Thoracic aorta (tissue), 2 donors: Measurements from ENCODE around the gene PHOX2A. TPM values are rescaled to one million over a fixed set of nuclear protein-coding genes. Genes with fewer than 3 reads are reported as not detected.

Source experiments
- ATAC-seq: fragments of 150-250 bp; one replicate; pipeline ENCODE4 v1.8.0; 2017; ENCODE audit warnings: low read depth; ENCODE audit not compliant: insufficient number of reproducible peaks, low FRiP score
- DNase-seq: peaks from one replicate; pipeline ENCODE4 v3.0.0-alpha.2; 2020; ENCODE audit warnings: low spot score
- H3K27ac ChIP-seq, 2 donors: fragments of 200-600 bp; sonication (generic); 1 replicate in 1 of 2; 2 replicates in 1 of 2; pipeline ENCODE4 v1.5.1; 2016; ENCODE audit warnings: mild to moderate bottlenecking in 2 of 2, moderate library complexity in 2 of 2
- H3K27me3 ChIP-seq: fragments of 200-600 bp; sonication (generic); replicated peaks from 2 replicates; pipeline ENCODE4 v1.6.0; 2016; ENCODE audit warnings: mild to moderate bottlenecking; ENCODE audit not compliant: insufficient read depth
- H3K36me3 ChIP-seq: fragments of 200-600 bp; sonication (generic); one replicate; pipeline ENCODE4 v1.5.1; 2016
- H3K4me1 ChIP-seq, 2 donors: fragments of 200-600 bp; sonication (generic); 1 replicate in 1 of 2; 2 replicates in 1 of 2; pipeline versions ENCODE4 v1.5.1 to v1.6.0; 2016; ENCODE audit warnings: low read depth in 2 of 2, mild to moderate bottlenecking in 1 of 2; ENCODE audit not compliant: control insufficient read depth in 1 of 2
- H3K4me3 ChIP-seq: fragments of 200-600 bp; sonication (generic); 2 replicates; pipeline ENCODE4 v1.5.1; 2016; ENCODE audit warnings: mild to moderate bottlenecking
- H3K9me3 ChIP-seq: fragments of 200-600 bp; sonication (generic); 2 replicates; pipeline ENCODE4 v1.5.1; 2016
- CTCF ChIP-seq: fragments of 200-600 bp; sonication (generic); IDR thresholded peaks from one replicate; pipeline ENCODE4 v1.5.1; 2019; ENCODE audit warnings: antibody characterized with exemption
- total RNA-seq, 2 donors: library from RNA; depleted of rRNA; stranded (reverse); fragments of >200 nt; gene quantifications; one replicate each; pipeline versions ENCODE4 v1.1.0 to v1.2.3, GENCODE V29; 2016

The PHOX2A gene
- total RNA-seq, 2 donors from 2014 or later: not detected

GRCh38 chr11:72189455-72190250 lies 54.3 kb downstream of the PHOX2A start:
- H3K27me3 ChIP-seq: no peaks in the 10 kb centered on the region
- H3K27ac ChIP-seq: no peak overlapping the region
- no peak for TF ChIP-seq CTCF
- no peaks in the 10 kb centered on the region for H3K4me1 ChIP-seq
- ATAC-seq (no peak), DNase-seq (no peak)
- H3K9me3 ChIP-seq: no peaks in the 10 kb centered on the region
- H3K4me3 ChIP-seq: no peak overlapping the region
- H3K36me3 ChIP-seq: no peaks in the 10 kb centered on the region

Other genes with a start within 250 kb of the PHOX2A start
- gene IL18BP, start 245.3 kb downstream of the PHOX2A start, total RNA-seq: 10 to 100 TPM; 20.2 to 32.2 TPM
- 100 to 1,000 TPM; 282 to 286 TPM for gene NUMA1, start 163.6 kb downstream of the PHOX2A start, total RNA-seq
- gene LRRC51, start 163.3 kb downstream of the PHOX2A start, total RNA-seq: 10 to 100 TPM in 1 of 2 donors, 1 to 10 TPM in 1; 6.1 to 24.0 TPM
- 10 to 100 TPM; 68.1 to 94.4 TPM for gene LAMTOR1, start 140.9 kb downstream of the PHOX2A start, total RNA-seq
- gene TOMT, start 138.3 kb downstream of the PHOX2A start, total RNA-seq: not detected
- gene ANAPC15, start 131.5 kb downstream of the PHOX2A start, total RNA-seq: 10 to 100 TPM in 1 of 2 donors, 1 to 10 TPM in 1; 9.8 to 24.2 TPM
- gene FOLR3, start 108.5 kb downstream of the PHOX2A start, total RNA-seq: not detected
- gene FOLR1, start 52.0 kb downstream of the PHOX2A start, total RNA-seq: not detected
- gene FOLR2, start 27.4 kb downstream of the PHOX2A start, total RNA-seq: 100 to 1,000 TPM in 1 of 2 donors, 10 to 100 TPM in 1; 51.4 to 118 TPM
- 100 to 1,000 TPM; 108 to 113 TPM for gene INPPL1, start 19.4 kb downstream of the PHOX2A start, total RNA-seq
- 10 to 100 TPM; 18.6 to 22.3 TPM for gene CLPB, start 190.4 kb upstream of the PHOX2A start, total RNA-seq